HuH-7 (cell line): ENCODE data around the gene ARF1.
"Not testable (repeated sequence)": the region's sequence is repeated elsewhere in the genome, so short reads cannot be mapped to it uniquely, and the experiment has no call there.

Experiments used
- DNase-seq: peaks from one replicate; pipeline ENCODE4 v3.0.0; 2011; ENCODE audit warnings: low spot score

The ARF1 gene

GRCh38 chr1:228102791-228103620 lies 20.5 kb downstream of the ARF1 start, which contains the start of gene C1orf35:
Gene C1orf35 (minus strand): TSS chr1:228103325. CDS start chr1:228103227, 98 bp downstream.
- DNase-seq: peak; percentile 99

GRCh38 chr1:228104526-228105269 lies 22.2 kb downstream of the ARF1 start:
- DNase-seq: peak; percentile 15

- DNase-seq: peak; percentile 6
Measured at GRCh38 chr1:228105270-228105995, 22.9 kb downstream of the ARF1 start.

- DNase-seq: no peak
Measured at GRCh38 chr1:228105996-228106799, 23.7 kb downstream of the ARF1 start.

GRCh38 chr1:228106800-228107054 lies 24.2 kb downstream of the ARF1 start:
- no peak for DNase-seq

- DNase-seq: no peak
Measured at GRCh38 chr1:228107636-228108035, 25.1 kb downstream of the ARF1 start.

- no peak for DNase-seq
Measured at GRCh38 chr1:228108055-228108690, 25.7 kb downstream of the ARF1 start.

GRCh38 chr1:228108742-228109072 lies 26.2 kb downstream of the ARF1 start:
- DNase-seq: peak; percentile 7

GRCh38 chr1:228109073-228109961 lies 26.8 kb downstream of the ARF1 start, which contains the start of gene MRPL55:
Gene MRPL55 (minus strand): TSS chr1:228109299. CDS start chr1:228108260, 1,039 bp downstream.
- DNase-seq: peak; percentile 98

GRCh38 chr1:228109962-228110488 lies 27.5 kb downstream of the ARF1 start:
- DNase-seq: no peak

GRCh38 chr1:228110556-228110955 lies 28.0 kb downstream of the ARF1 start:
- DNase-seq: no peak

- not testable (repeated sequence) for DNase-seq
Measured at GRCh38 chr1:228111315-228111714, 28.8 kb downstream of the ARF1 start.

- DNase-seq: no peak
Measured at GRCh38 chr1:228112167-228112566, 29.7 kb downstream of the ARF1 start.

- DNase-seq: no peak
Measured at GRCh38 chr1:228112617-228113016, 30.1 kb downstream of the ARF1 start.

- no peak for DNase-seq
Measured at GRCh38 chr1:228114827-228115226, 32.3 kb downstream of the ARF1 start.

GRCh38 chr1:228117335-228117734 lies 34.8 kb downstream of the ARF1 start:
- DNase-seq: no peak

- no peak for DNase-seq
Measured at GRCh38 chr1:228118040-228118439, 35.5 kb downstream of the ARF1 start.

- no peak for DNase-seq
Measured at GRCh38 chr1:228120351-228120750, 37.8 kb downstream of the ARF1 start.

GRCh38 chr1:228120857-228121489 lies 38.5 kb downstream of the ARF1 start:
- no peak for DNase-seq
